Body of pancreas (tissue), 4 donors: ENCODE data around the gene URB2.

Experiments used
- POLR2A ChIP-seq, 3 donors: fragments of 450-650 bp; IDR thresholded peaks; one replicate each; pipeline ENCODE4 v1.6.1; 2016; ENCODE audit warnings: antibody characterized with exemption in 3 of 3, mild to moderate bottlenecking in 2 of 3
- TF ChIP-seq, protein P1 (sequence below), 7 experiments: fragments of 450-650 bp in 4 of 7; fragments of 200-600 bp in 3 of 7; sonication (generic) in 3 of 7; IDR thresholded peaks; one replicate each; pipeline ENCODE4 v1.5.1; 2016 to 2019; ENCODE audit warnings: antibody characterized with exemption in 7 of 7

- TF ChIP-seq, protein P1, sequence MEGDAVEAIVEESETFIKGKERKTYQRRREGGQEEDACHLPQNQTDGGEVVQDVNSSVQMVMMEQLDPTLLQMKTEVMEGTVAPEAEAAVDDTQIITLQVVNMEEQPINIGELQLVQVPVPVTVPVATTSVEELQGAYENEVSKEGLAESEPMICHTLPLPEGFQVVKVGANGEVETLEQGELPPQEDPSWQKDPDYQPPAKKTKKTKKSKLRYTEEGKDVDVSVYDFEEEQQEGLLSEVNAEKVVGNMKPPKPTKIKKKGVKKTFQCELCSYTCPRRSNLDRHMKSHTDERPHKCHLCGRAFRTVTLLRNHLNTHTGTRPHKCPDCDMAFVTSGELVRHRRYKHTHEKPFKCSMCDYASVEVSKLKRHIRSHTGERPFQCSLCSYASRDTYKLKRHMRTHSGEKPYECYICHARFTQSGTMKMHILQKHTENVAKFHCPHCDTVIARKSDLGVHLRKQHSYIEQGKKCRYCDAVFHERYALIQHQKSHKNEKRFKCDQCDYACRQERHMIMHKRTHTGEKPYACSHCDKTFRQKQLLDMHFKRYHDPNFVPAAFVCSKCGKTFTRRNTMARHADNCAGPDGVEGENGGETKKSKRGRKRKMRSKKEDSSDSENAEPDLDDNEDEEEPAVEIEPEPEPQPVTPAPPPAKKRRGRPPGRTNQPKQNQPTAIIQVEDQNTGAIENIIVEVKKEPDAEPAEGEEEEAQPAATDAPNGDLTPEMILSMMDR (IDR thresholded peaks at IDR 0.05) = no peak
- no peak for TF ChIP-seq POLR2A (IDR thresholded peaks at IDR 0.05)
Observed at GRCh38 chr1:229689904-229690303, 63.9 kb downstream of the URB2 start.
